Measurements from ENCODE around the gene TMEM14A.

The TMEM14A gene

GRCh38 chr6:52635049-52635577, 35.8 kb upstream of the TMEM14A start:
- Histone ChIP-seq H3K9me3 (ENCODE audit: severe bottlenecking) (no peaks in the 10 kb centered on the region), H3K36me3 (no peaks in the 10 kb centered on the region), H3K27me3 (ENCODE audit: insufficient read depth, low read depth, severe bottlenecking) (no peaks in the 10 kb centered on the region), H3K4me3 (ENCODE audit: low read depth, low read length) (no peak overlapping the region), H3K27ac (no peak overlapping the region)
- DNase-seq, result no peak
- no peak for TF ChIP-seq CTCF (IDR thresholded peaks at IDR 0.05; ENCODE audit: low read depth, low read length)

- no peaks in the 10 kb centered on the region for H3K27me3 ChIP-seq (ENCODE audit: insufficient read depth, low read depth, severe bottlenecking)
- no peak overlapping the region for H3K27ac ChIP-seq
- no peaks in the 10 kb centered on the region for H3K9me3 ChIP-seq (ENCODE audit: severe bottlenecking)
- H3K36me3 ChIP-seq, result no peaks in the 10 kb centered on the region
- no peak for DNase-seq
- no peak overlapping the region for H3K4me3 ChIP-seq (ENCODE audit: low read depth, low read length)
- no peak for TF ChIP-seq CTCF (IDR thresholded peaks at IDR 0.05; ENCODE audit: low read depth, low read length)
These were observed 34.1 kb upstream of the TMEM14A start for GRCh38 chr6:52636830-52637229.

GRCh38 chr6:52639493-52639892, 31.4 kb upstream of the TMEM14A start:
- no peak for DNase-seq
- Histone ChIP-seq H3K36me3 (no peaks in the 10 kb centered on the region), H3K27ac (no peak overlapping the region), H3K9me3 (ENCODE audit: severe bottlenecking) (no peaks in the 10 kb centered on the region), H3K27me3 (ENCODE audit: insufficient read depth, low read depth, severe bottlenecking) (no peaks in the 10 kb centered on the region), H3K4me3 (ENCODE audit: low read depth, low read length) (no peak overlapping the region)
- TF ChIP-seq CTCF (IDR thresholded peaks at IDR 0.05; ENCODE audit: low read depth, low read length), result no peak

GRCh38 chr6:52640170-52640569, 30.7 kb upstream of the TMEM14A start:
- H3K9me3 ChIP-seq (ENCODE audit: severe bottlenecking), result no peaks in the 10 kb centered on the region
- no peaks in the 10 kb centered on the region for H3K36me3 ChIP-seq
- no peak overlapping the region for H3K4me3 ChIP-seq (ENCODE audit: low read depth, low read length)
- H3K27me3 ChIP-seq (ENCODE audit: insufficient read depth, low read depth, severe bottlenecking), result no peaks in the 10 kb centered on the region
- no peak for DNase-seq
- no peak for TF ChIP-seq CTCF (IDR thresholded peaks at IDR 0.05; ENCODE audit: low read depth, low read length)
- no peak overlapping the region for H3K27ac ChIP-seq

GRCh38 chr6:52640916-52641315, 30.0 kb upstream of the TMEM14A start:
- TF ChIP-seq CTCF (IDR thresholded peaks at IDR 0.05; ENCODE audit: low read depth, low read length), result no peak
- peak overlapping the region; percentile 46 for H3K27ac ChIP-seq

GRCh38 chr6:52641388-52641787, 29.5 kb upstream of the TMEM14A start:
- no peak for DNase-seq
- H3K27ac ChIP-seq, result peak overlapping the region; percentile 46
- no peaks in the 10 kb centered on the region for H3K36me3 ChIP-seq
- no peak overlapping the region for H3K4me3 ChIP-seq (ENCODE audit: low read depth, low read length)
- no peaks in the 10 kb centered on the region for H3K9me3 ChIP-seq (ENCODE audit: severe bottlenecking)
- no peak for TF ChIP-seq CTCF (IDR thresholded peaks at IDR 0.05; ENCODE audit: low read depth, low read length)
- no peaks in the 10 kb centered on the region for H3K27me3 ChIP-seq (ENCODE audit: insufficient read depth, low read depth, severe bottlenecking)

More at GRCh38 chr6:52640916-52641315, 30.0 kb upstream of the TMEM14A start:
- Histone ChIP-seq H3K9me3 (ENCODE audit: severe bottlenecking) (no peaks in the 10 kb centered on the region), H3K36me3 (no peaks in the 10 kb centered on the region), H3K27me3 (ENCODE audit: insufficient read depth, low read depth, severe bottlenecking) (no peaks in the 10 kb centered on the region), H3K4me3 (ENCODE audit: low read depth, low read length) (no peak overlapping the region)
- DNase-seq, result peak; percentile 68
